IMR-90 (cell line): Measurements from ENCODE around the gene DPYSL5. TPM values are rescaled to one million over a fixed set of nuclear protein-coding genes. Genes with fewer than 3 reads are reported as not detected.

Experiments used
- ATAC-seq: fragments of 200-7000 bp; cut with Tn5 transposase; 2 replicates; pipeline ENCODE4 v1.9.1; 2020; ENCODE audit warnings: low read depth, mild to moderate bottlenecking, moderate library complexity
- BruUV-seq: library from RNA; stranded (reverse); fragments of 400-500 nt; replicated peaks from 2 replicates; lab custom pipeline; 2021; lab: Mats Ljungman, UMichigan
- CTCF ChIA-PET: fragments of 300-600 bp; formaldehyde crosslinking; extraction: SDS; loops from one replicate; lab custom pipeline; 2021; ENCODE audit warnings: antibody characterized with exemption; lab: Yijun Ruan, JAX
- POLR2A ChIA-PET: fragments of 300-600 bp; sonication (Branson Sonifier 250); formaldehyde crosslinking; loops from one replicate; lab custom pipeline; 2022; ENCODE audit warnings: antibody characterized with exemption; ENCODE audit not compliant: unreplicated experiment; lab: Charles Lee
- DNase-seq: peaks from one replicate; pipeline ENCODE4 v3.0.0; 2013
- H2AFZ ChIP-seq: replicated peaks from 2 replicates; pipeline ENCODE3; 2013; ENCODE audit warnings: low read length, mild to moderate bottlenecking; ENCODE audit not compliant: poor library complexity
- H2AK5ac ChIP-seq: 2 replicates; pipeline ENCODE4 v1.6.1; 2013; ENCODE audit warnings: low read depth, low read length, inconsistent platforms
- H2AK9ac ChIP-seq: replicated peaks from 2 replicates; pipeline ENCODE3; 2013; ENCODE audit warnings: mild to moderate bottlenecking, low read depth, low read length, moderate library complexity; ENCODE audit not compliant: poor library complexity
- H2BK120ac ChIP-seq: 2 replicates; pipeline ENCODE4 v1.6.1; 2013; ENCODE audit warnings: low read depth, low read length, inconsistent platforms
- H2BK15ac ChIP-seq: 3 replicates; pipeline ENCODE4 v1.6.1; 2013; ENCODE audit warnings: low read depth, low read length, inconsistent platforms
- H2BK20ac ChIP-seq: 2 replicates; pipeline ENCODE4 v1.6.1; 2013; ENCODE audit warnings: low read depth, mild to moderate bottlenecking, inconsistent platforms, low read length, moderate library complexity
- H2BK5ac ChIP-seq: 2 replicates; pipeline ENCODE4 v1.6.1; 2013; ENCODE audit warnings: mild to moderate bottlenecking, low read depth, low read length, inconsistent platforms; ENCODE audit not compliant: poor library complexity, severe bottlenecking
- H3K14ac ChIP-seq: replicated peaks from 2 replicates; pipeline ENCODE4 v1.6.1; 2013; ENCODE audit warnings: low read depth, low read length, inconsistent platforms
- H3K18ac ChIP-seq: 2 replicates; pipeline ENCODE4 v1.6.1; 2013; ENCODE audit warnings: low read depth, low read length, control low read depth
- H3K23ac ChIP-seq: 2 replicates; pipeline ENCODE4 v1.6.1; 2013; ENCODE audit warnings: low read depth, low read length, inconsistent platforms
- H3K27ac ChIP-seq: 2 replicates; pipeline ENCODE4 v1.5.1; 2013; ENCODE audit warnings: mild to moderate bottlenecking, control low read depth, low read length; ENCODE audit not compliant: insufficient read depth
- H3K27me3 ChIP-seq: 2 replicates; pipeline ENCODE4 v1.6.1; 2013; ENCODE audit warnings: low read length; ENCODE audit not compliant: control insufficient read depth, insufficient read depth
- H3K36me3 ChIP-seq: 2 replicates; pipeline ENCODE4 v1.6.1; 2013; ENCODE audit warnings: low read length, mixed read lengths; ENCODE audit not compliant: control insufficient read depth, insufficient read depth
- H3K4ac ChIP-seq: 2 replicates; pipeline ENCODE4 v1.6.1; 2013; ENCODE audit warnings: low read depth, low read length, inconsistent platforms
- H3K4me1 ChIP-seq: 2 replicates; pipeline ENCODE4 v1.6.1; 2013; ENCODE audit warnings: low read length, mixed read lengths; ENCODE audit not compliant: control insufficient read depth, insufficient read depth
- H3K4me2 ChIP-seq: 2 replicates; pipeline ENCODE4 v1.6.1; 2013; ENCODE audit warnings: low read depth, mild to moderate bottlenecking, control low read depth, low read length, moderate library complexity
- H3K4me3 ChIP-seq: 2 replicates; pipeline ENCODE4 v1.5.1; 2013; ENCODE audit warnings: low read depth, mild to moderate bottlenecking, control low read depth, low read length, moderate library complexity; ENCODE audit not compliant: insufficient read depth
- H3K56ac ChIP-seq: 2 replicates; pipeline ENCODE4 v1.6.1; 2013; ENCODE audit warnings: low read length, inconsistent platforms; ENCODE audit not compliant: insufficient read depth; ENCODE audit errors: extremely low read depth
- H3K79me1 ChIP-seq, 2 experiments: 2 replicates each; pipeline ENCODE4 v1.6.1; 2013; ENCODE audit warnings: low read length in 2 of 2, inconsistent platforms in 1 of 2, low read depth in 1 of 2
- H3K9ac ChIP-seq: 2 replicates; pipeline ENCODE4 v1.6.1; 2013; ENCODE audit warnings: low read depth, low read length, control low read depth
- H3K9me1 ChIP-seq: 2 replicates; pipeline ENCODE4 v1.6.1; 2013; ENCODE audit warnings: low read length, inconsistent platforms; ENCODE audit not compliant: insufficient read depth
- H3K9me3 ChIP-seq: 2 replicates; pipeline ENCODE4 v1.6.1; 2013; ENCODE audit warnings: low read length; ENCODE audit not compliant: control insufficient read depth, insufficient read depth
- H4K20me1 ChIP-seq: 2 replicates; pipeline ENCODE4 v1.6.1; 2013; ENCODE audit warnings: low read length, inconsistent platforms; ENCODE audit not compliant: insufficient read depth
- H4K5ac ChIP-seq: 2 replicates; pipeline ENCODE4 v1.6.1; 2013; ENCODE audit warnings: mild to moderate bottlenecking, low read depth, low read length, control low read depth
- H4K8ac ChIP-seq, 2 experiments: 2 replicates each; pipeline ENCODE4 v1.6.1; 2013; ENCODE audit warnings: low read depth in 2 of 2, low read length in 2 of 2, control low read depth in 1 of 2, inconsistent platforms in 1 of 2
- H4K91ac ChIP-seq: 2 replicates; pipeline ENCODE4 v1.6.1; 2013; ENCODE audit warnings: low read depth, low read length, inconsistent platforms; ENCODE audit not compliant: insufficient read depth
- BHLHE40 ChIP-seq: fragments of 150-350 bp; IDR thresholded peaks from 2 replicates; pipeline ENCODE4 v1.6.1; 2016; ENCODE audit warnings: mild to moderate bottlenecking, low read depth, low read length
- CTCF ChIP-seq: conservative IDR thresholded peaks from 2 replicates; pipeline ENCODE4 v1.5.1; 2012; ENCODE audit warnings: mild to moderate bottlenecking, low read depth, low read length, improper control_type of control experiment
- MAZ ChIP-seq: IDR thresholded peaks from 2 replicates; pipeline ENCODE4 v1.6.1; 2012; ENCODE audit warnings: low read depth, mild to moderate bottlenecking, low read length, improper control_type of control experiment, moderate library complexity, borderline replicate concordance
- NFE2L2 ChIP-seq: fragments of 150-350 bp; IDR thresholded peaks from 2 replicates; pipeline ENCODE4 v1.6.1; 2016; ENCODE audit warnings: low read depth, mild to moderate bottlenecking, low read length
- POLR2A ChIP-seq: IDR thresholded peaks from 2 replicates; pipeline ENCODE4 v1.6.1; 2012; ENCODE audit warnings: mild to moderate bottlenecking, low read depth, low read length
- RAD21 ChIP-seq: IDR thresholded peaks from 2 replicates; pipeline ENCODE4 v1.6.1; 2012; ENCODE audit warnings: low read length, improper control_type of control experiment
- RCOR1 ChIP-seq: IDR thresholded peaks from 2 replicates; pipeline ENCODE4 v1.6.1; 2012; ENCODE audit warnings: mild to moderate bottlenecking, low read length, improper control_type of control experiment; ENCODE audit not compliant: insufficient replicate concordance
- dilution Hi-C: fragments of 300-500 bp; cut with HindIII; formaldehyde crosslinking; loops from one replicate; pipeline ENCODE4 v1.14.3; 2018; ENCODE audit warnings: low sequenced_read_pairs; ENCODE audit not compliant: unreplicated experiment
- in situ Hi-C: fragments of 300-500 bp; cut with MboI; formaldehyde crosslinking; loops from 3 replicates; pipeline ENCODE4 v1.14.3; 2019; ENCODE audit warnings: low sequenced_read_pairs, inconsistent platforms, mixed read lengths
- intact Hi-C: fragments of 100-400 bp; cut with micrococcal nuclease; formaldehyde crosslinking; loops from 2 replicates; pipeline ENCODE4 v1.10.0; 2022
- polyA plus RNA-seq, 3 experiments: library from polyadenylated mRNA; depleted of rRNA; stranded (reverse); fragments of >200 nt; gene quantifications; 2 replicates each; pipeline ENCODE4 v1.2.3, GENCODE V29; 2012; ENCODE audit warnings: low replicate concordance in 1 of 3
- total RNA-seq: library from RNA; depleted of rRNA; stranded (reverse); fragments of >200 nt; gene quantifications from 2 replicates; pipeline ENCODE4 v1.2.3, GENCODE V29; 2012

The DPYSL5 gene
- total and polyA plus RNA-seq, 2 of the 4 experiments (the other 2 are of a cell fraction): not detected

GRCh38 chr2:26853751-26854150 is 5.8 kb downstream of the DPYSL5 start:
- no peaks in the 10 kb centered on the region; the same call in 1 of the 2 replicates for H3K9me3 ChIP-seq
- H3K23ac ChIP-seq: no peak overlapping the region
- TF ChIP-seq MAZ: no peak
- no peak for TF ChIP-seq CTCF
- no peak for TF ChIP-seq RCOR1
- TF ChIP-seq RAD21: no peak
- no peak for TF ChIP-seq POLR2A
- no peak for TF ChIP-seq NFE2L2
- no peak for TF ChIP-seq BHLHE40
- no peaks in the 10 kb centered on the region for H4K20me1 ChIP-seq
- H3K14ac ChIP-seq: no peak overlapping the region
- no peak overlapping the region for H2BK120ac ChIP-seq
- POLR2A ChIA-PET: no interaction called here
- no peak overlapping the region for H4K5ac ChIP-seq
- no TSS peak for BruUV-seq
- H4K8ac ChIP-seq: no peak overlapping the region
- no peak overlapping the region for H2BK5ac ChIP-seq
- H3K4me1 ChIP-seq: no peaks in the 10 kb centered on the region
- intact Hi-C loops: no loop called here
- ATAC-seq: no peak
- DNase-seq: no peak
- no peak overlapping the region for H3K9ac ChIP-seq
- H3K18ac ChIP-seq: no peak overlapping the region
- CTCF ChIA-PET: no interaction called here
- no peak overlapping the region for H3K56ac ChIP-seq
- no peak overlapping the region for H2BK20ac ChIP-seq
- H3K9me1 ChIP-seq: no peaks in the 10 kb centered on the region
- no peak overlapping the region for H2AK9ac ChIP-seq
- no peak overlapping the region for H3K4ac ChIP-seq
- dilution Hi-C loops: no loop called here
- H2AK5ac ChIP-seq: no peak overlapping the region
- no peak overlapping the region for H3K27ac ChIP-seq
- H3K27me3 ChIP-seq: peaks cover 61% of the 10 kb centered on the region
- H2AFZ ChIP-seq: no peak overlapping the region
- in situ Hi-C loops: no loop called here
- no peak overlapping the region for H4K91ac ChIP-seq
- H2BK15ac ChIP-seq: no peak overlapping the region
- H3K4me2 ChIP-seq: no peak overlapping the region
- H3K79me1 ChIP-seq: no peaks in the 10 kb centered on the region
- H3K4me3 ChIP-seq: no peak overlapping the region
- H3K36me3 ChIP-seq: no peaks in the 10 kb centered on the region
